Endothelial cell of umbilical vein (primary cell): ENCODE measurements around the gene GPD1L. TPM values are rescaled to one million over a fixed set of nuclear protein-coding genes. Genes with fewer than 3 reads are reported as not detected.

Experiments used
- BruUV-seq: library from RNA; stranded (reverse); fragments of 400-500 nt; replicated peaks from 2 replicates; lab custom pipeline; 2021; lab: Mats Ljungman, UMichigan
- CTCF ChIA-PET: fragments of 300-600, 350-600 bp; sonication (Branson Sonifier 250); formaldehyde crosslinking; loops from one replicate; lab custom pipeline; 2021; ENCODE audit warnings: antibody characterized with exemption, inconsistent platforms; lab: Charles Lee
- POLR2A ChIA-PET: fragments of 300-600, 350-600 bp; sonication (Branson Sonifier 250); formaldehyde crosslinking; loops from one replicate; lab custom pipeline; 2021; ENCODE audit warnings: antibody characterized with exemption, inconsistent platforms; lab: Charles Lee
- DNase-seq: peaks from one replicate; pipeline ENCODE4 v3.0.0-alpha.2; 2011; ENCODE audit warnings: low read depth, low spot score
- FAIRE-seq: peaks from 2 replicates; lab custom pipeline; 2011; peaks lifted over from hg19 to GRCh38; lab: Jason Lieb, UNC
- H2AFZ ChIP-seq: 2 replicates; pipeline ENCODE4 v1.6.0; 2012; ENCODE audit warnings: low read depth, low read length, control low read depth, inconsistent platforms
- H3K27ac ChIP-seq: 2 replicates; pipeline ENCODE4 v1.5.1; 2011; ENCODE audit warnings: low read depth, mild to moderate bottlenecking, control low read depth, low read length, moderate library complexity; ENCODE audit not compliant: insufficient read depth
- H3K27me3 ChIP-seq, 2 experiments: 2 replicates each; pipeline versions ENCODE4 v1.6.0 to v1.6.1; 2011; ENCODE audit warnings: low read length in 2 of 2, mixed read lengths in 1 of 2; ENCODE audit not compliant: control insufficient read depth in 2 of 2, insufficient read depth in 2 of 2
- H3K36me3 ChIP-seq, 2 experiments: 2 replicates in 1 of 2; 3 replicates in 1 of 2; pipeline ENCODE4 v1.5.1; 2011; ENCODE audit warnings: low read length in 2 of 2, mild to moderate bottlenecking in 1 of 2, moderate library complexity in 1 of 2; ENCODE audit not compliant: control insufficient read depth in 2 of 2, insufficient read depth in 2 of 2; ENCODE audit errors: extremely low read depth in 1 of 2
- H3K4me1 ChIP-seq: 3 replicates; pipeline ENCODE4 v1.5.1; 2011; ENCODE audit warnings: mild to moderate bottlenecking, low read length; ENCODE audit not compliant: control insufficient read depth, insufficient read depth; ENCODE audit errors: extremely low read depth
- H3K4me2 ChIP-seq: 2 replicates; pipeline ENCODE4 v1.6.1; 2011; ENCODE audit warnings: low read length, control low read depth, mixed read lengths; ENCODE audit not compliant: insufficient read depth
- H3K4me3 ChIP-seq, 3 experiments: fragments of 200-600 bp in 1 of 3; sonication (generic), shearing (Covaris generic) in 1 of 3; replicated peaks in 1 of 3; 2 replicates each; pipeline ENCODE4 v1.5.1; 2011 to 2016; ENCODE audit warnings: control low read depth in 3 of 3, low read length in 3 of 3, mild to moderate bottlenecking in 2 of 3, inconsistent platforms in 1 of 3, low read depth in 1 of 3, moderate library complexity in 1 of 3; ENCODE audit not compliant: insufficient read depth in 1 of 3
- H3K79me2 ChIP-seq: 2 replicates; pipeline ENCODE4 v1.6.0; 2012; ENCODE audit warnings: low read length, inconsistent platforms; ENCODE audit not compliant: control insufficient read depth, insufficient read depth
- H3K9ac ChIP-seq: replicated peaks from 2 replicates; pipeline ENCODE3; 2011; ENCODE audit warnings: low read length, control low read depth; ENCODE audit not compliant: insufficient read depth; ENCODE audit errors: extremely low read depth
- H3K9me1 ChIP-seq: replicated peaks from 3 replicates; pipeline ENCODE4 v1.6.0; 2011; ENCODE audit warnings: mild to moderate bottlenecking, low read length; ENCODE audit not compliant: control insufficient read depth, insufficient read depth; ENCODE audit errors: extremely low read depth
- H3K9me3 ChIP-seq: replicated peaks from 2 replicates; pipeline ENCODE4 v1.5.1; 2012; ENCODE audit warnings: low read length, inconsistent platforms; ENCODE audit not compliant: control insufficient read depth, insufficient read depth
- H4K20me1 ChIP-seq: replicated peaks from 2 replicates; pipeline ENCODE3; 2011; ENCODE audit warnings: mild to moderate bottlenecking, low read length; ENCODE audit not compliant: control insufficient read depth, insufficient read depth; ENCODE audit errors: extremely low read depth
- EZH2 ChIP-seq: IDR thresholded peaks from 2 replicates; pipeline ENCODE4 v1.6.1; 2012; ENCODE audit warnings: borderline replicate concordance, low read depth, mild to moderate bottlenecking, moderate library complexity, low read length, inconsistent platforms; ENCODE audit not compliant: severe bottlenecking
- FOS ChIP-seq: IDR thresholded peaks from 2 replicates; pipeline ENCODE4 v1.6.1; 2011; ENCODE audit warnings: mild to moderate bottlenecking, low read length, moderate library complexity, borderline replicate concordance; ENCODE audit not compliant: insufficient read depth
- GATA2 ChIP-seq: IDR thresholded peaks from 2 replicates; pipeline ENCODE4 v1.7.0; 2011; ENCODE audit warnings: low read depth, mild to moderate bottlenecking, moderate library complexity, mixed read lengths, low read length; ENCODE audit not compliant: insufficient read length, insufficient read depth
- JUN ChIP-seq: IDR thresholded peaks from 2 replicates; pipeline ENCODE4 v1.6.1; 2011; ENCODE audit warnings: borderline replicate concordance, low read depth; ENCODE audit not compliant: insufficient read length, insufficient read depth
- MYC ChIP-seq: IDR thresholded peaks from one replicate; pipeline ENCODE4 v1.6.1; 2011; ENCODE audit warnings: mild to moderate bottlenecking, low read depth, low read length
- POLR2A ChIP-seq: IDR thresholded peaks from 2 replicates; pipeline ENCODE4 v1.6.1; 2012; ENCODE audit warnings: low read depth, mild to moderate bottlenecking, control low read depth, low read length
- POLR2AphosphoS5 ChIP-seq: IDR thresholded peaks from 2 replicates; pipeline ENCODE4 v1.6.1; 2012; ENCODE audit warnings: low read depth, mild to moderate bottlenecking, control low read depth, low read length, moderate library complexity; ENCODE audit not compliant: insufficient read depth
- dilution Hi-C: fragments of 300-500 bp; cut with MboI; formaldehyde crosslinking; loops from one replicate; pipeline ENCODE4 v1.15.0; 2019; ENCODE audit warnings: low sequenced_read_pairs; ENCODE audit not compliant: extremely low pct_ligation_motif_present
- intact Hi-C: fragments of 100-400 bp; cut with micrococcal nuclease; formaldehyde crosslinking; loops from one replicate; pipeline ENCODE4 v1.10.0; 2022
- polyA plus RNA-seq, 4 experiments: library from polyadenylated mRNA; depleted of rRNA in 3 of 4; stranded (reverse) in 3 of 4; unstranded in 1 of 4; fragments of >200 nt; gene quantifications; 2 replicates each; pipeline versions ENCODE4 v1.2.1 to v1.2.3, GENCODE V29; 2011 to 2012; ENCODE audit warnings: missing spikeins in 1 of 4
- total RNA-seq: library from RNA; stranded (reverse); gene quantifications from 2 replicates; pipeline ENCODE4 v1.2.3, GENCODE V29; 2021
- TF ChIP-seq, protein P1 (sequence below), 2 donors: IDR thresholded peaks; 1 replicate in 1 of 2; 2 replicates in 1 of 2; pipeline ENCODE4 v1.5.1; 2011; ENCODE audit warnings: low read length in 2 of 2, mild to moderate bottlenecking in 2 of 2, moderate library complexity in 2 of 2, control low read depth in 1 of 2, inconsistent platforms in 1 of 2, low read depth in 1 of 2; ENCODE audit not compliant: insufficient read depth in 1 of 2; ENCODE audit errors: extremely low read depth in 1 of 2
- TF ChIP-seq, protein P2 (sequence below): IDR thresholded peaks from 2 replicates; pipeline ENCODE4 v1.6.1; 2011; ENCODE audit not compliant: insufficient read depth, insufficient read length

Gene GPD1L
- total and polyA plus RNA-seq, 2 donors (not counting 3 experiments of a cell fraction or from before 2014, with no cell fraction given): 5.1 to 12.9 TPM

DNA sequence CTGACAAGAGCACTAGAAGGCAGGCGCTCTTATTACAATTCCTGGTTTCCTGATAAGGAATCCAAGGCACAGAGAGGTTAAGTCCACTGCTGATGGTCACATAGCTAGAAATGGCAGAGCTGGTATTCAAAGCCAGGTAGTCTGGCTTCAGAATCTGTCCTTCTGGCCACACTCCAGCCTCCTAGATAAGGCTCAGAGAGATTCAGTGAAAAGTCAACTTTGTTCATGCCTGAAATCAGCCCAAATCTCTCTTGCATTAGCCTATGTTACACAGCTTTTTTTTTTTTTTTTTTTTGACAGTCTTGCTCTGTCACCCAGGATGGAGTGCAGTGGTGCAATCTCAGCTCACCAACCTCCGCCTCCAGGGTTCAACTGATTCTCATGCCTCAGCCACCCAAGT, 110.9 kb downstream of the GPD1L start:
- POLR2A ChIA-PET: no interaction called here

More for the DNA sequence above, 110.9 kb downstream of the GPD1L start:
- Histone ChIP-seq H3K27ac (no peak overlapping the region), H3K4me3 (no peak overlapping the region), H3K9ac (no peak overlapping the region), H3K27me3 (no peaks in the 10 kb centered on the region), H2AFZ (no peak overlapping the region), H3K4me2 (no peak overlapping the region), H3K36me3 (no peaks in the 10 kb centered on the region), H4K20me1 (no peaks in the 10 kb centered on the region), H3K79me2 (no peaks in the 10 kb centered on the region), H3K4me1 (peaks cover 5% of the 10 kb centered on the region), H3K9me1 (no peaks in the 10 kb centered on the region), H3K9me3 (no peaks in the 10 kb centered on the region)
- TF ChIP-seq, protein P1, sequence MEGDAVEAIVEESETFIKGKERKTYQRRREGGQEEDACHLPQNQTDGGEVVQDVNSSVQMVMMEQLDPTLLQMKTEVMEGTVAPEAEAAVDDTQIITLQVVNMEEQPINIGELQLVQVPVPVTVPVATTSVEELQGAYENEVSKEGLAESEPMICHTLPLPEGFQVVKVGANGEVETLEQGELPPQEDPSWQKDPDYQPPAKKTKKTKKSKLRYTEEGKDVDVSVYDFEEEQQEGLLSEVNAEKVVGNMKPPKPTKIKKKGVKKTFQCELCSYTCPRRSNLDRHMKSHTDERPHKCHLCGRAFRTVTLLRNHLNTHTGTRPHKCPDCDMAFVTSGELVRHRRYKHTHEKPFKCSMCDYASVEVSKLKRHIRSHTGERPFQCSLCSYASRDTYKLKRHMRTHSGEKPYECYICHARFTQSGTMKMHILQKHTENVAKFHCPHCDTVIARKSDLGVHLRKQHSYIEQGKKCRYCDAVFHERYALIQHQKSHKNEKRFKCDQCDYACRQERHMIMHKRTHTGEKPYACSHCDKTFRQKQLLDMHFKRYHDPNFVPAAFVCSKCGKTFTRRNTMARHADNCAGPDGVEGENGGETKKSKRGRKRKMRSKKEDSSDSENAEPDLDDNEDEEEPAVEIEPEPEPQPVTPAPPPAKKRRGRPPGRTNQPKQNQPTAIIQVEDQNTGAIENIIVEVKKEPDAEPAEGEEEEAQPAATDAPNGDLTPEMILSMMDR (IDR thresholded peaks at IDR 0.05; ENCODE audit: extremely low read depth in 1 of 2, insufficient read depth in 1 of 2, low read depth in 1 of 2, low read length in 2 of 2): no peak
- TF ChIP-seq FOS (no peak), MYC (no peak), EZH2 (no peak), POLR2A (no peak), POLR2AphosphoS5 (no peak), JUN (no peak), GATA2 (no peak)
- TF ChIP-seq, protein P2, sequence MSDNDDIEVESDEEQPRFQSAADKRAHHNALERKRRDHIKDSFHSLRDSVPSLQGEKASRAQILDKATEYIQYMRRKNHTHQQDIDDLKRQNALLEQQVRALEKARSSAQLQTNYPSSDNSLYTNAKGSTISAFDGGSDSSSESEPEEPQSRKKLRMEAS: no peak
- FAIRE-seq (no peak), DNase-seq (no peak)
- dilution Hi-C loops (no loop called here), intact Hi-C loops (no loop called here)
- no TSS peak for BruUV-seq
- CTCF ChIA-PET: interaction anchor here (0.7 kb wide), 1 partner anchor 23 kb away, joined by 3 read pairs; no protein-coding TSS in a partner anchor

Other genes starting within 250 kb of the GPD1L start
- gene OSBPL10, start 125.4 kb upstream of the GPD1L start, total RNA-seq: 37.1 and 47.6 TPM in 2 replicates
- 9.4 and 10.8 TPM in 2 replicates for gene OSBPL10, start 125.4 kb upstream of the GPD1L start, polyA plus RNA-seq
- 0.73 and 1.0 TPM in 2 replicates for gene ZNF860, start 124.9 kb upstream of the GPD1L start, total RNA-seq
- 0.19 and 0.29 TPM in 2 replicates for gene ZNF860, start 124.9 kb upstream of the GPD1L start, polyA plus RNA-seq
- 7.3 and 8.1 TPM in 2 replicates for gene CMTM8, start 132.1 kb downstream of the GPD1L start, total RNA-seq
- gene CMTM8, start 132.1 kb downstream of the GPD1L start, polyA plus RNA-seq: 11.8 and 11.9 TPM in 2 replicates